ENCODE measurements around the gene LPCAT2.
"Not testable (repeated sequence)": the region's sequence is repeated elsewhere in the genome, so short reads cannot be mapped to it uniquely, and the experiment has no call there.

LPCAT2 gene

GRCh38 chr16:55615670-55616069, 106.8 kb downstream of the LPCAT2 start:
- DNase-seq = not testable (repeated sequence)

- no peak for DNase-seq
Observed at GRCh38 chr16:55621771-55622170, 112.9 kb downstream of the LPCAT2 start.

GRCh38 chr16:55622272-55622671, 113.4 kb downstream of the LPCAT2 start:
- DNase-seq = no peak

GRCh38 chr16:55622930-55623561, 114.2 kb downstream of the LPCAT2 start:
- DNase-seq = peak; percentile 19

GRCh38 chr16:55623640-55624039, 114.8 kb downstream of the LPCAT2 start:
- DNase-seq = no peak

- no peak for DNase-seq
Observed at GRCh38 chr16:55624696-55625095, 115.8 kb downstream of the LPCAT2 start.

GRCh38 chr16:55625843-55626242, 117.0 kb downstream of the LPCAT2 start:
- no peak for DNase-seq

- no peak for DNase-seq
Observed at GRCh38 chr16:55628306-55628968, 119.6 kb downstream of the LPCAT2 start.

- no peak for DNase-seq
Observed at GRCh38 chr16:55630774-55631173, 121.9 kb downstream of the LPCAT2 start.

GRCh38 chr16:55632259-55632658, 123.4 kb downstream of the LPCAT2 start:
- no peak for DNase-seq

- DNase-seq = no peak
Observed at GRCh38 chr16:55634193-55634592, 125.3 kb downstream of the LPCAT2 start.

Measured in NCI-H82 (cell line).